Heart right ventricle (tissue), 16 donors: Measurements from ENCODE around the gene ZNF608. TPM values are rescaled to one million over a fixed set of nuclear protein-coding genes. Genes with fewer than 3 reads are reported as not detected.

ENCODE experiments used
- ATAC-seq, 8 donors: fragments of 200-7000 bp; cut with Tn5 transposase; one replicate each; pipeline ENCODE4 v1.9.1; 2020; ENCODE audit warnings: mild to moderate bottlenecking in 8 of 8, moderate library complexity in 8 of 8, moderate number of reproducible peaks in 1 of 8
- DNase-seq, 2 donors: peaks; one replicate each; pipeline ENCODE4 v3.0.0-alpha.2; 2020
- H3K27ac ChIP-seq, 10 donors: fragments of 200-600 bp; sonication (generic) in 2 of 10; one replicate each; pipeline versions ENCODE4 v1.5.0 to v1.8.0; 2020 to 2022; ENCODE audit warnings: mild to moderate bottlenecking in 3 of 10
- H3K27me3 ChIP-seq, 7 donors: fragments of 200-600 bp; one replicate each; pipeline ENCODE4 v1.8.0; 2021 to 2022; ENCODE audit warnings: mild to moderate bottlenecking in 2 of 7
- H3K36me3 ChIP-seq, 9 donors: fragments of 200-600 bp; sonication (generic) in 1 of 9; one replicate each; pipeline versions ENCODE4 v1.5.0 to v1.8.0; 2020 to 2022; ENCODE audit warnings: mild to moderate bottlenecking in 2 of 9
- H3K4me1 ChIP-seq, 9 donors: fragments of 200-600 bp; sonication (generic) in 1 of 9; one replicate each; pipeline versions ENCODE4 v1.5.0 to v1.8.0; 2020 to 2022; ENCODE audit warnings: mild to moderate bottlenecking in 4 of 9
- H3K4me3 ChIP-seq, 10 donors: fragments of 200-600 bp; sonication (generic) in 2 of 10; one replicate each; pipeline versions ENCODE4 v1.5.0 to v1.8.0; 2020 to 2022; ENCODE audit warnings: mild to moderate bottlenecking in 7 of 10, moderate library complexity in 2 of 10
- H3K9me3 ChIP-seq, 11 donors: fragments of 200-600 bp in 10 of 11; sonication (generic) in 2 of 11; one replicate each; pipeline versions ENCODE4 v1.5.0 to v1.8.0; 2013 to 2022; ENCODE audit warnings: mild to moderate bottlenecking in 2 of 11, control low read depth in 1 of 11, moderate library complexity in 1 of 11
- WGBS, 2 donors: extraction: QIAGEN DNeasy Blood & Tissue Kit; methylation state at CpG; one replicate each; pipeline ENCODE4 v1.1.7; 2013; ENCODE audit warnings: inconsistent platforms in 1 of 2; 5-methylcytosine and 5-hydroxymethylcytosine counted together
- intact Hi-C, 10 donors: fragments of 100-400 bp; cut with DNase I; formaldehyde crosslinking; loops; one replicate each; pipeline versions ENCODE4 v1.11.1 to v1.14.2; 2022
- polyA plus RNA-seq, 2 donors: library from polyadenylated mRNA; stranded (reverse); fragments of 200-250 nt; gene quantifications; one replicate each; pipeline ENCODE4 v1.2.3, GENCODE V29; 2013
- total RNA-seq, 10 donors: library from RNA; stranded (reverse); fragmentation: NEBNext Ultra II Directional in 3 of 10; extraction: Animal tissue kit (Norgen Biotek cat#: 25700) in 3 of 10; gene quantifications; one replicate each; pipeline versions ENCODE4 v1.2.1 to v1.2.4, GENCODE V29; 2021 to 2023
- TF ChIP-seq, protein P1 (sequence below), 9 donors: fragments of 200-600 bp; sonication (generic) in 2 of 9; IDR thresholded peaks; one replicate each; pipeline versions ENCODE4 v1.5.0 to v1.8.0; 2021 to 2022; ENCODE audit warnings: antibody characterized with exemption in 9 of 9, mild to moderate bottlenecking in 5 of 9, moderate library complexity in 1 of 9
- donor health status: Arrhythmogenic right ventricular cardiomyopathy.
- donor health status: ischemic (EF 13 %, LVEDD 7.1; RV severe dilation, severe dysfunction).
- donor health status: healthy with polysubstance abuse.
- donor health status: DM: no; HTN: yes; CAD: no.
- donor health status: DM: no; HTN: no; CAD: no.
- donor health status: ischemic (EF 25% LVEDD 6.9; RV normal size, moderate dysfunction).
- donor health status: ischemic (EF 25% LVEDD 5.7; RV mildly dilated, moderate dysfunction).
- donor health status: healthy.
- donor health status: DM: yes; HTN: yes; CAD: no.
- donor health status: Ischemic cardiomyopathy.
- donor health status: ischemic (EF 35%, LVEDD 5.7; RV mildly dilated, moderate dysfunction).
- donor health status: nonischemic (EF 11% LVEDD 7.7; RV severe dilation, severe dysfunction).
- donor health status: DM: yes; HTN: yes; CAD: no.
- donor health status: PGD.
- donor health status: ischemic (EF 29% LVEDD 5.4; RV normal size, mild dysfunction).
- donor health status: nonischemic (EF 23%, LVEDD 6.1; RV moderate dilation, normal function).

The ZNF608 gene
- total and polyA plus RNA-seq, 12 donors: 3.3 to 22.9 (median 13.1) TPM

DNA sequence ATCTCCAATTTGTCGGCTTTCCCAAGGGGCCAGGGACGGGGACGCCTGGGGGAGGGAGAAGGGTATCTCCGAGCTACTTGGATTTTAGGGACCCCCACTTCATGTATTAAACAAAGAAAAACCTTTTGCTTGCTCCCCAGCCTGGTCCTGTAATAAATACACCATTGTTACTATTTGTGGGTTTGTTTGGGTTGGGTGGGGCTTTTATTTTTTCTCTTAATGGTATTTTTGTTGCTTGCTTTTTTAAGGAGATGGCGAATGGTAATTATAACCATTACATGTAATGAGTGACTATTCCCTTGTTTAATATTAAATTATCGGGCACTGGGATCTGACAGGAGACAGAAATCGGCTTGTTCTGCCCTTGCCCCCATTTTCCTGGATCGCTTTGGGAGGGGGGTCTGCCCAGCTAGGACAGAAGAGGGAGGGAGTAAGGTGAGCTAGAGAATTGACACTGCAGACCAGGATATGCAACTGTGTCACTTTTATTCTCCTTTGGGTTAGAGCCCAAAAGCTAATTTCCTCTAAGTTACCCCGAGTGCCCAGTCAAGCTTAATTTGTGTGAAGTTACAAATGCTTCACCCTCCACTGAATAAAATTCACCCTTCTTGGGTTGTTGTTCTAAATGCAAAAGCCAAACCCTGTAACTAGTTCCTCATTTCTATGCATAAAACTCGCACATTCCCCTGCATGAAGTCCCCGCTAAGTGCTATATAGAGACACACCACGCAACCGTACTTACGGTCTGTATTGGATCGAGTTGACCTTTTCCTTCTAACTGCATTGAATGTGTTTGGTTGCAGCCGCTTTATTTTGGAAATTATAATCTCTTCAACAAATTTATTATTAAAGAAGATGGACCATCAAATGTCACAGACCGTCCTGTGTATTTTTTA, 1.6 kb upstream of the ZNF608 start:
- Histone ChIP-seq H3K4me1 (peaks cover 0 to 48% (median 13%) of the 10 kb centered on the region in 9 donors), H3K4me3 (peak overlapping the region; percentile 48 to 81 (median 68)), H3K27me3 (peaks cover 0 to 36% (median 0%) of the 10 kb centered on the region in 7 donors), H3K36me3 (no peaks in the 10 kb centered on the region), H3K9me3 (no peaks in the 10 kb centered on the region), H3K27ac (peak overlapping the region; percentile 76 to 98 (median 92))
- TF ChIP-seq, protein P1, sequence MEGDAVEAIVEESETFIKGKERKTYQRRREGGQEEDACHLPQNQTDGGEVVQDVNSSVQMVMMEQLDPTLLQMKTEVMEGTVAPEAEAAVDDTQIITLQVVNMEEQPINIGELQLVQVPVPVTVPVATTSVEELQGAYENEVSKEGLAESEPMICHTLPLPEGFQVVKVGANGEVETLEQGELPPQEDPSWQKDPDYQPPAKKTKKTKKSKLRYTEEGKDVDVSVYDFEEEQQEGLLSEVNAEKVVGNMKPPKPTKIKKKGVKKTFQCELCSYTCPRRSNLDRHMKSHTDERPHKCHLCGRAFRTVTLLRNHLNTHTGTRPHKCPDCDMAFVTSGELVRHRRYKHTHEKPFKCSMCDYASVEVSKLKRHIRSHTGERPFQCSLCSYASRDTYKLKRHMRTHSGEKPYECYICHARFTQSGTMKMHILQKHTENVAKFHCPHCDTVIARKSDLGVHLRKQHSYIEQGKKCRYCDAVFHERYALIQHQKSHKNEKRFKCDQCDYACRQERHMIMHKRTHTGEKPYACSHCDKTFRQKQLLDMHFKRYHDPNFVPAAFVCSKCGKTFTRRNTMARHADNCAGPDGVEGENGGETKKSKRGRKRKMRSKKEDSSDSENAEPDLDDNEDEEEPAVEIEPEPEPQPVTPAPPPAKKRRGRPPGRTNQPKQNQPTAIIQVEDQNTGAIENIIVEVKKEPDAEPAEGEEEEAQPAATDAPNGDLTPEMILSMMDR (IDR thresholded peaks at IDR 0.05): no peak
- 0 to 1% methylated on average over 17 of the region's 17 CpGs for WGBS, 2 donors
- DNase-seq: peak in 1 of 2 donors; percentile 11
- peak in 7 of 8 donors; percentile 5 to 41 (median 32) for ATAC-seq
- intact Hi-C loops: loop anchor here in 9 of 10 donors (1.0 to 10.0 kb wide), 14 partner anchors 41 to 664 kb away; no protein-coding TSS in a partner anchor

DNA sequence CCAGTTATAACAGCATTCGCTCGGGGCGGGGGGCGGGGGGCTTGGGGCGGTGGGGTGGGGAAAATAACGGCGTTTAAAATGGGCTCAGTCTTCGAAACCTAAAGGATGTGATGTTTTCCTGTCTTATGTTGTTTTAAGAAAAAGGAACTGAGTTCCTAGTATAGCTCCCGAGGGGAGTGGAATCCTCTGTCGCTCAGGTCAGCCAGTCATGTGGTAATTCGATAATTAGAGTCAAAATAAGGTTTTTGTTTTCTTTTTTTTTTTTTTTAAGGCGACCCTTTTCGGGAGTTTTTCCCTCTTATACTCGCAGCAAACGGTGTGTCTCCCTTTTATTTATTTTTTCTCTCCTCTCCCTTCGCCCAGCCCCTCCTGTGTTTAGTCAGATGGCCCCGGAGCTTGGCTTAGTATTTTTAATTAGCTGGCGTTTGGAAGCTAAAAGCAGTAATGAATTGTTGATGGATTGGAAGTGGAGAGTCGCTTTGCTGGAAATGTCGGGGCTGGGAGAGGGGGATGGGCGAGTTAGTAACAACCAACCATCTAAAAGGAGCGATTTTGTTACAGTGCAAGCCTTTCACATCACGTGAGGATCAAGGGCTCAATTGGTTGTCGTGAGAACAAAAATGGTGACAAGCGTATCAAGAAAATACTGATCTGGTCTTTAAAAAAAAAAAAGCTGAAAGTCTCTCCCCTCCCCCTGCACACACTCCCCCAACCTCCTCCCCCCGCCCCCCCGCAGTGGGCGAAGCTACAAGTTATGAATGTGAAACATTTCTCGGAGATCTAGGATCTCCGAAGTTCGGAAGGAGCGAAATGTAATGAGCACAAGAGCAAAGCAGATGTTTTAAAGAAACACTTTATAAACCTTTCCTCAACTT, 714 bp upstream of the ZNF608 start:
- Histone ChIP-seq H3K36me3 (no peaks in the 10 kb centered on the region), H3K4me1 (peaks cover under 1 to 56% (median 22%) of the 10 kb centered on the region in 9 donors), H3K4me3 (peak overlapping the region; percentile 48 to 81 (median 68)), H3K27me3 (peaks cover 0 to 36% (median 0%) of the 10 kb centered on the region in 7 donors), H3K9me3 (no peaks in the 10 kb centered on the region), H3K27ac (peak overlapping the region; percentile 76 to 98 (median 92))
- peak; percentile 65 to 90 for DNase-seq
- TF ChIP-seq, protein P1 (IDR thresholded peaks at IDR 0.05): no peak
- WGBS, 2 donors: 0% methylated on average over 32 of the region's 32 CpGs
- ATAC-seq: peak; percentile 57 to 72 (median 66)
- intact Hi-C loops: loop anchor here in 8 of 10 donors (2.0 to 10.0 kb wide), 12 partner anchors 40 to 665 kb away; no protein-coding TSS in a partner anchor

DNA sequence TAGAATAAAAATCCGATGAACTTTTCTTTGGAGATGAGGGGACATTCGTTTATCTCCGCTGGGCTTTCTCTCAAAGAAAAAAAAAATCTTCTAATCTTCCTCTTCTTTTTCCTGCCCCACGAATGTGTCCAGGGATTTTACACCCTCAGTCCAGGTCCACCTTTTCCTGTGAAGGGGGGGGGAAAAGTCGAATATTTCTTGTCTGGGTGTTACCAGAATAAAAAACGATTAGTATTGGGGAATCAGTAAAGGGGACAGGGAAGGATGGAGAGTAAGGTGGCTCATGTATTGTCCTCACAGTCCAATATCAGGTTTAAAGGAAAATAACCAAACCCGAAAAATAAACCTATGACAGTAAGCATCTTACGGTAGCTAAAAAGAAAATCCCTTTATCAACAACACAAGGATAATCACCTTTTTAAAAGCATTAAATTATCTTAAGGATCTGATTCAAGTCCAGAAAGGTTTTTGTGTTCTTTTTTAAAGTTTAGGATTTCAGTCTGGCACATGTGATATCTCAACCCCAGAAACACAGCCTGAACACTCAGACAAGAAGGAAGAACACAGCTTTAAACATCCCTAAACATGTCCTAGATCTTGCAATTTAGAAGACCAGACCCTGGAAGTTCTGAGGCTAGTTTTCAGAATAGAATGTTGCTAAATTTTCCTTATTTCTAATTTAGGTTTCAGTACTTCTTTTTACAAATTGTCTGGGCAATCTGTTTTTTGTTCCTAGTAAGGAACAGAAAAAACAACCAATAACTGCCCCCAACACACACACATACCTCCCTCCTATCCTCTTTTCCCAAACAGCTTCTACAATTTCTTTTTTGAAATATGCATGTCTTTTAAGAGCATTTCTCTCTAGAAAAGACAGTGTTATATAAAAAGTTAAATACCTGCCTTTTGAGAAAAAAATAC, 1.2 kb downstream of the ZNF608 start:
- Histone ChIP-seq H3K27me3 (peaks cover 0 to 36% (median 0%) of the 10 kb centered on the region in 7 donors), H3K4me3 (peak overlapping the region in 9 of 10 donors; percentile 48 to 81 (median 72)), H3K9me3 (no peaks in the 10 kb centered on the region), H3K36me3 (no peaks in the 10 kb centered on the region), H3K27ac (peak overlapping the region; percentile 76 to 98 (median 92)), H3K4me1 (peaks cover 5 to 66% (median 41%) of the 10 kb centered on the region in 9 donors)
- DNase-seq: no peak
- 20 to 25% methylated on average over 8 of the region's 8 CpGs for WGBS, 2 donors
- intact Hi-C loops: loop anchor here in 8 of 10 donors (5.0 to 10.0 kb wide), 11 partner anchors 38 to 667 kb away; no protein-coding TSS in a partner anchor
- ATAC-seq: no peak
- TF ChIP-seq, protein P1 (IDR thresholded peaks at IDR 0.05): no peak
